Measurements from ENCODE around the gene CD99L2. TPM values are rescaled to one million over a fixed set of nuclear protein-coding genes. Genes with fewer than 3 reads are reported as not detected.

The CD99L2 gene
- total RNA-seq, 1 experiment from 2014 or later: 7.3 TPM

GRCh38 chrX:150848914-150849365 lies 49.5 kb downstream of the CD99L2 start:
- Histone ChIP-seq H3K4ac (ENCODE audit: low read depth, low read length) (no peak overlapping the region), H2AFZ (ENCODE audit: low read length) (no peak overlapping the region), H3T11ph (ENCODE audit: low read length) (no peak overlapping the region), H2BK12ac (ENCODE audit: insufficient read length, low read depth, low read length) (no peak overlapping the region), H3K27ac (ENCODE audit: insufficient read length, low read depth, low read length) (no peak overlapping the region), H3K18ac (ENCODE audit: insufficient read length, low read depth, low read length) (no peak overlapping the region), H3K4me2 (ENCODE audit: insufficient read depth, insufficient read length, low read length) (no peak overlapping the region), H4K5ac (ENCODE audit: insufficient read length, low read depth, low read length) (no peak overlapping the region), H3K27me3 (ENCODE audit: insufficient read depth, low read length) (no peaks in the 10 kb centered on the region), H4K8ac (replicated peaks; ENCODE audit: insufficient read length, low read depth, low read length) (no peak overlapping the region), H2BK20ac (ENCODE audit: low read depth, low read length, poor library complexity, severe bottlenecking) (no peak overlapping the region), H2BK5ac (ENCODE audit: insufficient read length, low read length) (no peak overlapping the region), H2BK120ac (ENCODE audit: low read depth, low read length, poor library complexity, severe bottlenecking) (no peak overlapping the region), H3K79me1 (ENCODE audit: insufficient read depth, low read depth, low read length, poor library complexity, severe bottlenecking) (no peaks in the 10 kb centered on the region), H3K23me2 (ENCODE audit: insufficient read length, low read depth, low read length, poor library complexity, severe bottlenecking) (no peaks in the 10 kb centered on the region), H2BK15ac (ENCODE audit: low read depth, low read length) (no peak overlapping the region), H3K23ac (ENCODE audit: insufficient read length, low read depth, low read length) (no peak overlapping the region), H3K4me1 (ENCODE audit: insufficient read depth, low read length) (no peaks in the 10 kb centered on the region), H3K14ac (ENCODE audit: insufficient read depth, low read length) (no peak overlapping the region), H3K9me3 (ENCODE audit: control insufficient read depth, low read depth, low read length) (no peaks in the 10 kb centered on the region), H3K79me2 (ENCODE audit: insufficient read depth, low read length) (no peaks in the 10 kb centered on the region), H3K9ac (ENCODE audit: extremely low read depth, insufficient read length, low read length) (no peak overlapping the region), H4K91ac (ENCODE audit: insufficient read length, low read depth, low read length) (no peak overlapping the region), H3K56ac (ENCODE audit: insufficient read length, low read depth, low read length) (no peak overlapping the region), H2AK5ac (ENCODE audit: insufficient read length, low read length) (no peak overlapping the region), H4K20me1 (ENCODE audit: control insufficient read depth, insufficient read depth, insufficient read length) (no peaks in the 10 kb centered on the region)
- Mint-ChIP-seq H3K27me3 (ENCODE audit: low read depth) (no peaks in the 10 kb centered on the region), H3K36me3 (ENCODE audit: insufficient read depth in 1 of 3, low read depth in 3 of 3) (peaks cover 3 to 16% (median 6%) of the 10 kb centered on the region in 3 experiments; a peak in 4 of 7 replicates), H3K27ac (peak overlapping the region in 1 of 3 experiments; percentile 36; a peak in 1 of 7 replicates), H3K4me1 (no peaks in the 10 kb centered on the region; a peak in 2 of 4 replicates), H3K4me3 (no peak overlapping the region; a peak in 1 of 5 replicates), H3K9me3 (peaks cover 44 to 76% of the 10 kb centered on the region in 2 experiments)
- no peak for DNase-seq
- TF ChIP-seq, protein P1, sequence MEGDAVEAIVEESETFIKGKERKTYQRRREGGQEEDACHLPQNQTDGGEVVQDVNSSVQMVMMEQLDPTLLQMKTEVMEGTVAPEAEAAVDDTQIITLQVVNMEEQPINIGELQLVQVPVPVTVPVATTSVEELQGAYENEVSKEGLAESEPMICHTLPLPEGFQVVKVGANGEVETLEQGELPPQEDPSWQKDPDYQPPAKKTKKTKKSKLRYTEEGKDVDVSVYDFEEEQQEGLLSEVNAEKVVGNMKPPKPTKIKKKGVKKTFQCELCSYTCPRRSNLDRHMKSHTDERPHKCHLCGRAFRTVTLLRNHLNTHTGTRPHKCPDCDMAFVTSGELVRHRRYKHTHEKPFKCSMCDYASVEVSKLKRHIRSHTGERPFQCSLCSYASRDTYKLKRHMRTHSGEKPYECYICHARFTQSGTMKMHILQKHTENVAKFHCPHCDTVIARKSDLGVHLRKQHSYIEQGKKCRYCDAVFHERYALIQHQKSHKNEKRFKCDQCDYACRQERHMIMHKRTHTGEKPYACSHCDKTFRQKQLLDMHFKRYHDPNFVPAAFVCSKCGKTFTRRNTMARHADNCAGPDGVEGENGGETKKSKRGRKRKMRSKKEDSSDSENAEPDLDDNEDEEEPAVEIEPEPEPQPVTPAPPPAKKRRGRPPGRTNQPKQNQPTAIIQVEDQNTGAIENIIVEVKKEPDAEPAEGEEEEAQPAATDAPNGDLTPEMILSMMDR (conservative IDR thresholded peaks at IDR 0.05): no peak
- no CpG with 5 or more reads among the region's 9 CpGs for WGBS (ENCODE audit: extremely low coverage, insufficient read length, low lambda C conversion rate)
